ENCODE measurements around the gene SHMT2.

GRCh38 chr12:57218030-57218853, 11.3 kb upstream of the SHMT2 start:
- TF ChIP-seq, protein P1, sequence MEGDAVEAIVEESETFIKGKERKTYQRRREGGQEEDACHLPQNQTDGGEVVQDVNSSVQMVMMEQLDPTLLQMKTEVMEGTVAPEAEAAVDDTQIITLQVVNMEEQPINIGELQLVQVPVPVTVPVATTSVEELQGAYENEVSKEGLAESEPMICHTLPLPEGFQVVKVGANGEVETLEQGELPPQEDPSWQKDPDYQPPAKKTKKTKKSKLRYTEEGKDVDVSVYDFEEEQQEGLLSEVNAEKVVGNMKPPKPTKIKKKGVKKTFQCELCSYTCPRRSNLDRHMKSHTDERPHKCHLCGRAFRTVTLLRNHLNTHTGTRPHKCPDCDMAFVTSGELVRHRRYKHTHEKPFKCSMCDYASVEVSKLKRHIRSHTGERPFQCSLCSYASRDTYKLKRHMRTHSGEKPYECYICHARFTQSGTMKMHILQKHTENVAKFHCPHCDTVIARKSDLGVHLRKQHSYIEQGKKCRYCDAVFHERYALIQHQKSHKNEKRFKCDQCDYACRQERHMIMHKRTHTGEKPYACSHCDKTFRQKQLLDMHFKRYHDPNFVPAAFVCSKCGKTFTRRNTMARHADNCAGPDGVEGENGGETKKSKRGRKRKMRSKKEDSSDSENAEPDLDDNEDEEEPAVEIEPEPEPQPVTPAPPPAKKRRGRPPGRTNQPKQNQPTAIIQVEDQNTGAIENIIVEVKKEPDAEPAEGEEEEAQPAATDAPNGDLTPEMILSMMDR (IDR thresholded peaks at IDR 0.05; ENCODE audit: low read depth, low read length): no peak
- TF ChIP-seq, protein P2, sequence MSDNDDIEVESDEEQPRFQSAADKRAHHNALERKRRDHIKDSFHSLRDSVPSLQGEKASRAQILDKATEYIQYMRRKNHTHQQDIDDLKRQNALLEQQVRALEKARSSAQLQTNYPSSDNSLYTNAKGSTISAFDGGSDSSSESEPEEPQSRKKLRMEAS (IDR thresholded peaks at IDR 0.05; ENCODE audit: low read depth, low read length): no peak

All from NB4 (cell line).